ENCODE results near the gene DIPK2B.

DNA sequence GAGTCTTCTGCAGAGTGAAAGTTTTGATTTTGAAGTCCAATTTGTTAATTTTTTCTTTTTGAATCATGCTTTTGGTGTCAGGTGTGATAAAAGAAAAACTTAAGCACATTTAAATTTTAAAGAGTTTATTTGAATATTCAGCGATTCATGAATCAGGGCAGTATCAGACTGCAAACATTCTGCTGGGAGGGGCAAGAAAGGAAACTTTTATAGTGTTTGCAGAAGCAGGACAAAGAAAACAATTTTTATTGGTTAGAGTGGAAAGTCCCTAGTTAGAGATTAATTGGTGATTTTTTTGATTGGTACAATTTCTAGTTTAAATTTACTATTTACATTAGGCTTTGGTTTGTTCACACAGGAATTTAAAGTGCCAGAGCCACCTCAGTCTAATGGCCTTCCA, 1.5 kb upstream of the DIPK2B start:
- TF ChIP-seq CTCF (IDR thresholded peaks at IDR 0.05 in 2 of 3, conservative IDR thresholded peaks at IDR 0.05 in 1 of 3; ENCODE audit: insufficient read depth in 2 of 3, low read depth in 1 of 3, low read length in 3 of 3) (no peak), GABPB1 (CRISPR knock-in tag; IDR thresholded peaks at IDR 0.05) (no peak), ZBTB7A (IDR thresholded peaks at IDR 0.05; ENCODE audit: borderline replicate concordance, control insufficient read depth, low read depth, low read length) (no peak), JUN (IDR thresholded peaks at IDR 0.05; ENCODE audit: borderline replicate concordance, low read depth, low read length) (no peak), JUN (CRISPR knock-in tag; IDR thresholded peaks at IDR 0.05; ENCODE audit: borderline replicate concordance) (no peak), ZNF707 (CRISPR knock-in tag; conservative IDR thresholded peaks at IDR 0.05) (no peak)
